Stimulated activated CD8-positive, alpha-beta memory T cell treated with anti-CD3 and anti-CD28 coated beads, Interleukin-12 subunit alpha, Interleukin-12 subunit beta, amount 100 ng/mL, for 24 hours (primary cell): ENCODE data around the gene BARHL2.

Experiments
- DNase-seq: peaks from one replicate; pipeline ENCODE4 v3.0.0-alpha.2; 2020; ENCODE audit errors: extremely low read depth

BARHL2 gene

DNA sequence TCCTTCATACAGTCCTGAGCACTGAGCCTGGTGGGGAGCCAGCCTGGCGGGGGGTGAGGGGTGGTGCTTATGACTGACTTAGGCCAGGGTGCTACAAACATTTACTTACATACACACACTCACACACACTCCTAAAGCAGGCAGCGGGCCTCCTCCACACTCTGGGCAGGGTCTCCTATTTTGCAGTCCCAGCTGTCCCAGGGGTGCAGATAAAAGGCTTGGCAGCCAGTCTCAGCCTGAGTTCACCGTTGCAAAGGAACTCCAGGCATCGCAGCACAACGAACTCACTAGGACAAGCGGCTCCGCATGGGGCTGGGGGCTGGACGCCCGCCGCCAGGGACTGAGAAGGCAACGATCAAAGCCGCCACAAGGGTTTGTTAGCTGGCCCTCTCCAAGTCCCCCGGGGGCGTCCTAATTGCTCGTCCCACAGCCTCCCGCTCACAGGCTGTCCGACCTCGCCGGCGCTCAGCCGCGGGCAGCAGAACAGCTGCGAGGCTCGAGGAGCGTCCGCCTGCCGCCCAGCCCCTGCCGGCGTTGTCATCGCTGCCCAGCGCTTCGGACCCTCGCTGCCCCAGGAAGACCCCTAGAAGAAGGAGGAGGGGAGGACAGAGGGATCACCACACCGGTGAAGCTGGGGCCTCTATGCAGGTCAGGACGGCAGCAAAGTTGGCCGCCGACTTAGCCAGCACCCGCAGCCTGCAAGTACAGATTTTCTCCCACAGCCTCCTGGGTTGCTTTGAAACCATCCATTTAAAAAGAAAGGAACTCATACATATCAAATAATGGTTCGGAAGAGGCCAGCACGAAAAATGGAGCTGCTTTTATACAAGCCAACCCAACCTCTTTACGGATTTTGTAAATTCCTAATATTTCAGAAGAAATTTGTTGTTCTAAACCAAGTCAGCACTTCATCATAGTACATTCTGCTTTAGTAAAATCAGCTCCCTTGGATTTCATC lies 6.2 kb downstream of the BARHL2 start:
- DNase-seq, result no peak

DNA sequence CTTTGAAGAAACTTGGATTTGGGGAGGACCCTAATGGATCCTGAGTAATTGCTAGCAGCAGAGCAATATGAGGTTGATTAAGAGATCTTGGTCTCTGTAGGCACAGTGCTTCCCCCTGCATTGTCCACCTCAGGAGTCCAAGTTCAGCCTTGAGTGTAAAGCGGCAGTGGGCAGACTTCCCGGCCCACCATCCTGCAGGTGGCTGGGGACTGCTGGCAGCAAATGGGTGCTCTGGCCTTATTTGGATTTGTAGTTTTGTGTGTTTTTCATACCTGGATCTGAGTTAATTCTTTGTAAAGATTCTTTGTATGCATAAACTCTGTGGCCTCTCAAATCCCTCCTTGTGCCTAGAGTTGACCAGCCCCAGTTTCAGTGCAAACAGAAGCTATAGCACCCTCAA lies 7.6 kb downstream of the BARHL2 start:
- no peak for DNase-seq

DNA sequence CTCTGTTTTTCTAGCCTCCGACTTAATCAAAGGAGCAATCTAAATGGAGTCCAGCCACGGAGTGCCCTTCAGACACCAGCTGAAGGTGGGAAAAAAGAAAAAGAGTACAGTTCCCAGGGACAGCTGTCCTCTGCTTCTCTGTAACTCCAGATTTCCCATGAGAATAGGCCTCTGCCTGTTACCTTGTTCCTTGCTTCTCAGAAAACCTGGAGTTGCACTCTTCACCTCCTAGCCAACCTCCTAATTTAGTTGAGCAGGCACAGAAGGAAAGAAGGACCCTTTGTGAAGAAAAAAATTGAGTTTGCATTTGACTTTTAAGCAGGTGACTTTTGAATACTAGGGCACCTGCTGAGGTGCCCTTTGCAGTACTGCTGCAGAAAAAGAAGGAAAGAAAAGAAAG lies 8.3 kb downstream of the BARHL2 start:
- no peak for DNase-seq

DNA sequence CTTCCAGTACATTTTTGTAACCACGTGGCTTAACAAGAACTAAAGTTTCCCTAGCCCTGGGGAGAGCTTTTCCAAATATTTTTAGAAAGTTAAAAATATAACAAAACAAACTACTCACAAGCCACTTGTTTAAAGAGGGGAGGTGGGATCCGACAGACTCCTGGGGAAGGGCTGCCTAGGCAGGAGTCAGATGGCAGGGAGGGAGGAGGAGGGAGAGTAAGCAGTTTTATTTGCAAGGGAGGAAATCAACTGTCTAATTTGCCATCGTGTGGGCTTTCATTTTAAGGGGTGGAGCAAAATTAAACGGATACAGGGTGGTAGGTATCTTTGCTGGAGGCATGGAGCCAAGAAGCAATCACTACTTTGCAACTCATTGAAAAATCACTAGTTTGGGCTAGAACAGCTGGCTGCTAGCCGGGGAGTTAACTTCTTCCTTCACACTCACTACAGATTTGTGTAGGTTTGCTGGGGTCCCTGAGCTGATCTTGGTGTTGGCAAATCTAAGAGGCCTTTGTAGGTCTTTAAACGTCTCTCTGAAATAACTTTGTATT lies 8.8 kb downstream of the BARHL2 start:
- DNase-seq, result no peak

DNA sequence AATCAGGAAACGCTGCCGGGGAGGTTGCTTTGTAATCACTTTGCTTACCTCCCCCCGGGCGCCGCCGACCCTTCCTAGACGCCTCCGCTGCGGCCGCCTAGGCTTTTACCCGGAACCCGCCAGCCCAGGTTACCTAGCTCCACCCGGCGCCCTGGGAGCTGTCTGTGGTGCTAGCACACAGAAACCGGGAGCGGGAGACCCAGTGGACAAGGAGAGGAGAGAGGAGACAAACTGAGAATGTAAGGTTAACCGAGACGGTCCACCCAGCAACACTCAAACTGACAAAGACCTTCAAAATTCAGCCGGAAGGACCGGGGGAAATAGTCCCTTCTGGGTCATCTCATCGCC lies 9.8 kb downstream of the BARHL2 start:
- DNase-seq, result no peak

DNA sequence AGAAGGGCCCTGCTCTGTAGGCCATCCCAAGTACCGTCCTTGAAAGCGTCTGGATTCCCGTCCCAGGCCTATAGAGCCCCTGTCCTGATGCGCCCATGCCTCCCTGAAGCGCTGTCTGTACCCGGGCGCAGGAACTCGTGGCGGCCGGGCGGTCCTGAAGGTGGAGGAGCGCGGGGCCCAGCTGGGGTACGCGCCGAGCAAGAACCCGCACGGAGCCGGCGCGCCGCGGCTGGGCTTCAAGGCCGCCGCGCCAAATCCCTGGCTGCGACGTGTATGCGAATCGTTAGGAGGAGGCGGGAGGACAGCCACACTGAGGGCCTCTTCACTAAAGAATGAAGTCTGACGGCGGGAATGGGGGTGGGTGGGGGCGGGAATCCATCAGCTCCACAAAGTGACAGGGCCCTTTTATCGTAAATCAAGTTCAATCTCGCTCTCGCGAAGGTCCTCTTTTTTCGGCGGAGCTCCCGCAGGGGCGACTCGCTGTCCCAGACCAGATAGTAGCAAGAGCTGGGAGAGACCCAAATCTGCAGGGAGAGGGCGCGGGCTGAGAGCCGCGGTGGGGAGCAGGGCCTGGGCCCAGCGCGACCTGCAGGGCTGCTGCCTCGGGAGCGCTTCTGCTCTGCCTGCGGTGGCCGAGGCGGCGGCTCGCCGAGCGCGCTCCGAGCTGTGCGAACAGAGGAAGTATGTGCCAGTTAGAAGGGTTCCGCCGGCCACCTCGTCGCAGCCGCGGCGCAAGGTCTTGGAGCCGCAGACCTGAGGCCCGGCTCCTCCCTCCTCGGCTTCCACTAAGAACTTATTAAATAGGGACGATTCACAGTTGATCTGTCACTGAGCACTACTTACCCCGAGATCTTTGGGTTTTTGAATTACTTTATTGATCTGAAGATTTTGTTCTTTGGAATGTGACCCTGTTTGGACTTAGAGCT lies 10.4 kb downstream of the BARHL2 start:
- no peak for DNase-seq

DNA sequence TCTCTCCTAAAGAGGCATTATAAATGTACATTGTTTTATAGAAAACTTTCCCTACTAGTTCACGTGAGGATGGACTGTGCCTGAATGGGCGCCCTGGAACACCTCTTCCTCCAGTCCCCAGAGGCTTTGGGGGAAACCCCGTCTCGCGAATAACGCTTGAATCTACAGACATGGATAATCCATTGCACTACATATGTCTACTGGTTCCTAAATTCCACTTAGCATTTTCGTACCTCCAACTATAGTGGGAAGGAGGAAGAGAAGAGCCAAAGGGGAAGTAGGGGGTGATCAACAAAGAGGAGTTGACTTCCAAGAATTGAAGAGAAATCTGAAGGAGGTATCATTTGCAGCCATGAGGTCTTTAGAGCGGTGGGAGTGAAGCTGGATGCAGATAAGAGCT lies 11.1 kb downstream of the BARHL2 start:
- DNase-seq, result no peak

DNA sequence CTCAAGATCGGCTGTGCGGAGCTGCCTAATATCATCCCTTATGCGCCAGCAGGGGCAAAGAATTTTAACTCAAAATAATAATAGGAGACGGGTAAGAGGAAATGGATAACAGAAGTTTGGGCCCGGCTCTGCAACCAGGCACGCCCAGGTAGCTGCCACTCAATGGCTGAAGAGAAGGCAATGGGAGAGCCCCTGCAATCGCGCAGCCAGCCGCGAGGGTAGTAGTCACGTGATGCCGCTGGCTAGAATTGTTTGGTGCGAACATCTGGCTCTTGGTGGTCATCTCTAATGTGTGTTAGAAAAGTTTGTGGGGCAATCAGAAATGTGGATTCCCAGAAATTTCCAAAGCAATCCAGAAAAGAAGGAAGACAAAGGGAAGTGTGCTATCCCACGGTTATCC lies 12.3 kb downstream of the BARHL2 start:
- no peak for DNase-seq

DNA sequence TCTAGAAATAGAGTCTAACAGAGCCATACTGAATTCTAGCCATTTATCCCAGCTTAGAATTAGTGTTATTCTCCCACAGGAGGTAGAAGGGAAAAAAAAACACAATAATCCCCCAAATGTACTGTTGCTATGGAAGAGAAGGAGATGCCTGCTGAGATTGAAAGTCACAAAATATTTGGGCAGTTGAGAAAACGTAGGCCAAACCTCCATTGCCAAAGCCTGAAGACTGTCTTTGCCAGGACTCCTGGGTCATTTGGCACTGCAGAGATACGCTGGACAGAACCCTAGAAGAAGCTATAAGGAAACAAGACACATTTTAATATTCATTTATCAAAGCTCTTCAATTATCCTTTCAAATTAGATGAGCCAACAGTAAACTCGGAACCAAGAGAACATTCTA lies 22.3 kb downstream of the BARHL2 start:
- DNase-seq, result no peak

DNA sequence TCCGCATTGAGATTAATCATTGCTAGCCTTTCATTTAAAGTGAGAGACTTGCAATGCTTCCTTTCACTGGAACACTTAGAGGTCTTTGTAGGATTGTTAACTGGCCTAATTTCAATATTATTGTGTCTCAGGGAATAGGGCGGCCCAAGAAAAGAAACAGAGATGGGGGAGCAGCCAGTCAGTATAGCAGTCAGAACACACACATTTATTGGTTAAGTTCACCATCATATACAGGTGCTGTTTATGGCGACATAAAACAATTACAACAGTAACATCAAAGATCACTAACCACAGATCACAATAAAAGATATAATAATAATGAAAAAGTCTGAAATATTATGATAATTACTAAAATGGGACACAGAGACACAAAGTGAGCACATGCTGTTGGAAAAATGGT lies 29.4 kb downstream of the BARHL2 start:
- DNase-seq, result no peak

DNA sequence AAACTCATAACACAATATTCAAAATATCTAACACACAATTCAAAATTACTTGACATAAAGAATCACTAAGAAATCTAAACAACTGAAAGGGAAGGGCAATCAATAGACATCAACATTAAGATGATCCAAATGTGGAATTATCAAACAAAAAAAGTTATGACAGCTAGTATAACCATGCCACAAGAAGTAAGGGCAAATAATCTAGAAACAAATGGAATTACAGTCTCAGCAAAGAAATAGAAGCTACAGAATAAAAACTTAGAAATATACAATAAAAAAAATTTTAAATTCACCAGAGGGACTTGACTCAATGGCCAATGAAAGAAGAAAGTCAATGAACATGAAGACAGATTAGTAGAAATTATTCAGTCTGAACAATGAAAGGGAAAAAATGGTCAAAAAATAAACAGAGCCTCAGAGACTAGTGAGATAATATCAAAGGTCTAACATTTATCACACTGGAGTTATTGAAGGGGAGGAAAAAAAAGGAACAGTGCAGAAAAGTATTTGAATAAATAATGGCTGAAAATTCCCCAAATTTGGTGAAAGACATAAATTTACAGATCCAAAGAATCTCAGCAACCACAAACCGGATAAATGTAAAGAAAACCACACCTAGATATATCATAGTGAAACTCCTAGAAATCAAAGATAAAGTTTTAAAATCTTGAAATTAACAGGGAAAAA lies 41.8 kb downstream of the BARHL2 start:
- DNase-seq, result no peak

DNA sequence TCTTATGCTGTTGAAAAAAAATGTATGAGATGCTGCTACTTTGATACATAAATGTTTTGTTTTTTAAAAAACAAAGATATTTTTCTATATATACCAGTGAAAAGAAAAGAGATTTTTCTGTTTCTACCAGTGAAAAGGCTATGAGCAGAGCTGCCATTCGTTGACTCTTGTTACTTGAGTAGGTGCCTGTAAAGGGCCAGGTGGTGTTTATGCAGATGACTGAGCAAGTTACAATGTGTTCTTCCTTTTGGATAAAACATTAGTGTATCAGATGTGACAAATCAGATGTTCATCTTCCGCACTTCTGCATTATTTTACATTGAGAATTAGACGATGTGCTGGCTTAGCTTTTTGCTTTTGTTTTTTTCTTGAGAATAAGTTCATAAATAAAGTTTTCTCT lies 45.4 kb downstream of the BARHL2 start:
- no peak for DNase-seq

DNA sequence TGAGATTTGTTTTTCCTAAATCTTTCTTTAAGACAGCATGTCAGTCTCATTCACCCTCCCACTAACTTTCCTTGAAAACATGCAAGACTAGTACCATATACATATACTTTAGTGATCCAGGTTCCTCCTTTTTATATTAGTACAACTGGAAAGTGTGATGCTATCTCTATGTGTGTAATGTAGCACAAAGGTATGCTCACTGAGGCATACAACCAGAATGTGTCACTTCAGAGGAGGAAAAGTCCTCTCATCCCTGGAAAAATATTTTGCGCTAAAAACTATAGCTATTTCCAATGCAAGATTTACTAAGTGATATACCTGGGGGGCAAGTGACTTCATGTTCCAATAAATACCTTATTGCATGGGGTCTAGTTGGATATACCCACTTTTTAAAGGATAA lies 45.9 kb downstream of the BARHL2 start:
- no peak for DNase-seq
